Common myeloid progenitor, CD34-positive (primary cell): ENCODE measurements around the gene SNAP29.
A peak's percentile ranks its signal among the peaks of the same experiment; 100 is the strongest.

Experiments used
- CTCF ChIA-PET: fragments of 350-600 bp; sonication (Branson Sonifier 250); formaldehyde crosslinking; loops from one replicate; lab custom pipeline; 2021; ENCODE audit warnings: antibody characterized with exemption; lab: Charles Lee
- POLR2A ChIA-PET: fragments of 350-600 bp; sonication (Branson Sonifier 250); formaldehyde crosslinking; loops from one replicate; lab custom pipeline; 2021; ENCODE audit warnings: antibody characterized with exemption; lab: Charles Lee
- DNase-seq, 3 donors: peaks; one replicate each; pipeline versions ENCODE4 v3.0.0 to v3.0.0-alpha.2; 2013
- H3K27ac ChIP-seq, 2 experiments: 1 replicate in 1 of 2; 2 replicates in 1 of 2; pipeline ENCODE4 v1.7.0; 2013; ENCODE audit warnings: inconsistent platforms in 2 of 2, low read length in 2 of 2, mild to moderate bottlenecking in 2 of 2, low read depth in 1 of 2, moderate library complexity in 1 of 2; ENCODE audit not compliant: severe bottlenecking in 2 of 2, insufficient read depth in 1 of 2, poor library complexity in 1 of 2
- H3K27me3 ChIP-seq, 5 experiments: replicated peaks in 2 of 5; 1 replicate in 3 of 5; 2 replicates in 2 of 5; pipeline versions ENCODE4 v1.6.1 to v1.7.0; 2013; ENCODE audit warnings: low read length in 4 of 5, mild to moderate bottlenecking in 2 of 5, moderate library complexity in 2 of 5, inconsistent platforms in 1 of 5; ENCODE audit not compliant: insufficient read depth in 5 of 5, control insufficient read depth in 4 of 5
- H3K36me3 ChIP-seq, 4 experiments: 1 replicate in 2 of 4; 2 replicates in 2 of 4; pipeline versions ENCODE4 v1.6.1 to v1.7.0; 2013; ENCODE audit warnings: low read length in 3 of 4, control low read depth in 1 of 4, mild to moderate bottlenecking in 1 of 4; ENCODE audit not compliant: control insufficient read depth in 4 of 4, insufficient read depth in 4 of 4
- H3K4me1 ChIP-seq, 4 experiments: 1 replicate in 3 of 4; 2 replicates in 1 of 4; pipeline versions ENCODE4 v1.6.1 to v1.7.1; 2013; ENCODE audit warnings: low read length in 3 of 4, mild to moderate bottlenecking in 3 of 4, control low read depth in 1 of 4, inconsistent platforms in 1 of 4, moderate library complexity in 1 of 4; ENCODE audit not compliant: control insufficient read depth in 4 of 4, insufficient read depth in 4 of 4; ENCODE audit errors: control extremely low read depth in 1 of 4
- H3K4me3 ChIP-seq, 7 experiments: 1 replicate in 4 of 7; 2 replicates in 3 of 7; pipeline versions ENCODE4 v1.5.1 to v1.7.0; 2013; ENCODE audit warnings: mild to moderate bottlenecking in 7 of 7, low read length in 6 of 7, moderate library complexity in 6 of 7, inconsistent platforms in 2 of 7, low read depth in 2 of 7, control low read depth in 1 of 7; ENCODE audit not compliant: insufficient read depth in 4 of 7, control insufficient read depth in 1 of 7; ENCODE audit errors: extremely low read depth in 1 of 7
- H3K9me3 ChIP-seq, 5 experiments: 1 replicate in 4 of 5; 2 replicates in 1 of 5; pipeline versions ENCODE4 v1.6.1 to v1.7.1; 2013; ENCODE audit warnings: low read length in 4 of 5, mild to moderate bottlenecking in 2 of 5, inconsistent platforms in 1 of 5, low read depth in 1 of 5, moderate library complexity in 1 of 5; ENCODE audit not compliant: control insufficient read depth in 4 of 5, insufficient read depth in 2 of 5; ENCODE audit errors: control extremely low read depth in 1 of 5
- WGBS: methylation state at CpG from one replicate; pipeline ENCODE4 v1.1.5; 2013; ENCODE audit not compliant: insufficient coverage; 5-methylcytosine and 5-hydroxymethylcytosine counted together

SNAP29 gene

DNA sequence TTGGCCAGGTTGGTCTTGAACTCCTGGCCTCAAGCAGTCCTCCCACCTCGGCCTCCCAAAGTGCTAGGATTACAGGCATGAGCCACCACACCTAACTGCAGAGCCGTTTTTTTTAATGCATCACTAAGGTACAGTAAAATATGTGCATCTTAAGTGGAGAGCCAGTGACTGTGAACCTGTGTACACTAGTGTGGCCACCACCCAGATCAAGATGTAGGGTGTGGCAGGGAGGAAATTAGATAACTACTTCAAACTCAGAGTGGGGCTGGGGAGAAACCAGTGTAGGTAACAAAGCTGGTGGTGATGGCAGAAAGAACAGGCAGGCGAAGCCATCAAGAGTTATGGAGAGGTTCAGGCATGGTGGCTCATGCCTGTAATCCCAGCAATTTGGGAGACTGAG, 14.4 kb downstream of the SNAP29 start:
- Histone ChIP-seq H3K9me3 (no peaks in the 10 kb centered on the region), H3K27me3 (no peaks in the 10 kb centered on the region), H3K4me1 (no peaks in the 10 kb centered on the region), H3K27ac (no peak overlapping the region), H3K4me3 (no peak overlapping the region), H3K36me3 (peaks cover 2 to 46% (median 28%) of the 10 kb centered on the region in 4 experiments)
- WGBS, result 100% methylated on average over 3 of the region's 3 CpGs
- ChIA-PET POLR2A (no interaction called here), CTCF (no interaction called here)
- no peak for DNase-seq

GRCh38 chr22:20875296-20875695, 16.5 kb downstream of the SNAP29 start:
- Histone ChIP-seq H3K27ac (no peak overlapping the region), H3K27me3 (no peaks in the 10 kb centered on the region), H3K4me3 (no peak overlapping the region), H3K36me3 (peaks cover 2 to 42% (median 28%) of the 10 kb centered on the region in 4 experiments), H3K9me3 (no peaks in the 10 kb centered on the region), H3K4me1 (no peaks in the 10 kb centered on the region)
- POLR2A ChIA-PET, result no interaction called here
- 100% methylated on average over 1 of the region's 1 CpG for WGBS
- CTCF ChIA-PET, result interaction anchor here (1.2 to 2.0 kb wide), 3 partner anchors 10 to 57 kb away, joined by 3 to 8 read pairs (median 3); no protein-coding TSS in a partner anchor
- DNase-seq, result no peak

DNA sequence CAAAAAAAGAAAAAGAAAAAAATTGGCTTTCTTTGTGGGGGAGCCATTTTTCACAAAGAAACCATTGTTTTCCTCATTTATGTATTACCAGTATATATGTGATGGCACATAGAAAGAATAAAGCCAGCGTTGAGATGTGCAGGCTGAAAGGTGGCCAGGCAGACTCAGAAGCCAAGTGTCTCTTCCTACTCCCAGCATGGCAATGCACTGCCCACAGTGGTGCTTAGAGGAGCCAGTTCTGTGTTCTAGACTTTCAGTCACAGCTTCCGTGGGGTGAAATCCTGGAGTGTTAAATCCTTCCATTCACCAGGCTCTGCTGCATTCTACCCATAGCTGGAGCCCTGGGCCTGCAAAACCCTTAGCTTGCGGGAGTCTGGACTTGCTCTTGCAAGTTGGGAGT, 18.9 kb downstream of the SNAP29 start:
- H3K4me3 ChIP-seq, result no peak overlapping the region
- ChIA-PET POLR2A (no interaction called here), CTCF (interaction anchor here (1.2 kb wide), 1 partner anchor 14 kb away, joined by 3 read pairs; no protein-coding TSS in a partner anchor)
- H3K27ac ChIP-seq, result no peak overlapping the region
- no peaks in the 10 kb centered on the region for H3K4me1 ChIP-seq
- 100% methylated on average over 2 of the region's 3 CpGs for WGBS
- H3K36me3 ChIP-seq, result peaks cover 9 to 51% (median 44%) of the 10 kb centered on the region in 4 experiments
- no peaks in the 10 kb centered on the region for H3K27me3 ChIP-seq
- no peaks in the 10 kb centered on the region for H3K9me3 ChIP-seq
- DNase-seq, result no peak

DNA sequence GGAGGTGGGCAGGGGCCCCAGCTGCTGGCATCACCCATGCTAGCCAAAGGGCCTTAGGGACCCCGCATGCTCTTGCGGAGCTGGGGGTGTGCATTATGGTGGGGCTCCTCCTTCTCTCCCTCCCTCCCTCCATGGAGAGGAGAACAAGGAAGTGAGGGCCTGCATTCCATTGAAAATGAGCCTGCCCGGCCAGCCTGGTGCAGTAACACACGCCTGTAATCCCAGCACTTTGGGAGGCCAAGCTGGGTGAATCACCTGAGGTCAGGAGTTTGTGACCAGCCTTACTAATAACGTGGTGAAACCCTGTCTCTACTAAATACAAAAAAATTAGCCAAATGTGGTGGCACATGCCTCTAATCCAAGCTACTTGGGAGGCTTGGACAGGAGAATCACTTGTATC, 22.4 kb downstream of the SNAP29 start:
- no peak for DNase-seq
- 100% methylated on average over 2 of the region's 5 CpGs for WGBS
- Histone ChIP-seq H3K27me3 (no peaks in the 10 kb centered on the region), H3K4me1 (peaks cover 0 to 11% (median 10%) of the 10 kb centered on the region in 4 experiments), H3K9me3 (no peaks in the 10 kb centered on the region), H3K4me3 (no peak overlapping the region), H3K27ac (no peak overlapping the region), H3K36me3 (peaks cover 13 to 51% (median 47%) of the 10 kb centered on the region in 4 experiments)
- CTCF ChIA-PET, result interaction anchor here (0.9 to 2.3 kb wide), 2 partner anchors 12 to 78 kb away, joined by 3 to 8 read pairs; no protein-coding TSS in a partner anchor
- POLR2A ChIA-PET, result no interaction called here

DNA sequence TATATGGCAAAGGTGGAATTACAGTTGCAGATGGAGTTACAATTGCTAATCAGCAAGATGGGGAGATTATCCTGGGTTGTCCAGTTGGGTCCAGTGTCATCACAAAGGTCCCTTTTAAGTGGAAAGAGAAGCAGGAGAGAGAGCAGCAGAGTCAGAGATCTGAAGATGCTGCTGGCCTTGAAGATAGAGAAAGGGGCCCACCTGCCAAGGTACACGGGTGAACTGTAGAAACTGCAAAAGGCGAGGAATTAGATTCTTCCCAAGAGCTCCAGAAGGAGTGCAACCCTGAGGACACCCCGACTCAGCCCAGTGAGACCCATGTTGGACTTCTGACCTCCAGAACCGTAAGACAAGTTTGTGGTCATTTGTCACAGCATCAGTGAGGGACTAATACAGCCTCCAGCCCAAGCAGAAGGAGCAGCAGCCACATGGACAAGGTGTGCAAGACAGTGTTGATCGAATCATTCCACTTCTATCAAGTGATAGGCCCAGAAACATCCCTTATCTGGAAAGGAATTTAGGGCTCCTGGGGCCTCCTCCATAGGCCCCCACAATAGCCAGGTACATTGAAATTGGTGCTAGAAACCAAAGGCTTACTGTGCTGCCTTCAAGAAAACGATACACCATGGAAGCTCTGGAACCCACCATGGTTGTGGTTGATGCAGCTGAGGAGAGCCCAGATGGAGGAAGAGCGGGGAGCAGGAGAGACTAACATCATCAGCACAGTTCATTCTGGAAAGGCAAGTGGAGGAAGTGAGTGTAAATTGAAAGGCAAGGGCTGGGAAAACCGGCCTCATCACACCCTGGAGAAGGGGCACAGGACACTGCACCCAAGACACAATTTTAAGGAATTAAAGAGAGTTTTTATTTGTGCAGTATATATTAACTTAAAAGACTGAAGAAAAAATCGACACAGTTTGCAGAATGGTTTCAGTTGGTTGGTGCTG, 23.3 kb downstream of the SNAP29 start:
- POLR2A ChIA-PET, result no interaction called here

DNA sequence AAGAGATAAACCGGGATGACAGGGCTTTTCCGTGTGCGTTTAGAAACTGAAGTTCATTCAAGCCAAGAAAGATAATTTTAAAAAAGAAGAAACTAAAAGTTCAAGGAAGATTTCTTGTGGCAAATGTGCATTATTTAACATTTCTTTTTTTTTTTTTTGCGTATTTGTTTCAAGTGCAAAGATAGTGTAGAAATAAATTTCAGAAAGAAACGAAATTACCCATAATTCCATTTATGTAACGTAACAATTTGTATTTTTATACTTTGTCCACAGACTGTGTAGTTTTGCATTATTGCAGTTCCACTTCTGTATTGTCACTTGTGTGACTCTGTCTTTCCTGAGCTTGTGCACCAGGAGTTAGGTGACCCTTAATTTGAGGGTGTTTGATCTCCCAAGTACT, 24.0 kb downstream of the SNAP29 start:
- POLR2A ChIA-PET, result no interaction called here

More for the DNA sequence above, 23.3 kb downstream of the SNAP29 start:
- CTCF ChIA-PET, result interaction anchor here (0.9 to 2.3 kb wide), 3 partner anchors 13 to 78 kb away, joined by 3 to 8 read pairs (median 4); no protein-coding TSS in a partner anchor
- no peaks in the 10 kb centered on the region for H3K9me3 ChIP-seq
- peaks cover 14 to 50% (median 46%) of the 10 kb centered on the region in 4 experiments for H3K36me3 ChIP-seq
- no peak for DNase-seq
- no peak overlapping the region for H3K4me3 ChIP-seq
- WGBS, result 96% methylated on average over 7 of the region's 9 CpGs
- peaks cover 0 to 12% (median 10%) of the 10 kb centered on the region in 4 experiments for H3K4me1 ChIP-seq
- no peaks in the 10 kb centered on the region for H3K27me3 ChIP-seq
- no peak overlapping the region for H3K27ac ChIP-seq

More for the DNA sequence above, 24.0 kb downstream of the SNAP29 start:
- no peak for DNase-seq
- Histone ChIP-seq H3K36me3 (peaks cover 17 to 57% (median 49%) of the 10 kb centered on the region in 4 experiments), H3K9me3 (no peaks in the 10 kb centered on the region), H3K27ac (peak overlapping the region in 1 of 2 experiments; percentile 8), H3K27me3 (no peaks in the 10 kb centered on the region), H3K4me1 (peaks cover 0 to 12% (median 10%) of the 10 kb centered on the region in 4 experiments), H3K4me3 (no peak overlapping the region)
- CTCF ChIA-PET, result interaction anchor here (1.0 to 2.3 kb wide), 2 partner anchors 14 to 79 kb away, joined by 4 to 8 read pairs; no protein-coding TSS in a partner anchor
- WGBS, result 100% methylated on average over 3 of the region's 6 CpGs
